ENCODE measurements around the gene CCDC154. TPM values are rescaled to one million over a fixed set of nuclear protein-coding genes. Genes with fewer than 3 reads are reported as not detected.

The CCDC154 gene
- total and polyA plus RNA-seq, 2 donors (not counting 1 experiment from before 2014, with no cell fraction given) = 12.4 to 22.9 TPM

GRCh38 chr16:1459967-1460366 lies 15.6 kb upstream of the CCDC154 start:
- ChIA-PET POLR2A (interaction anchor here (1.9 to 2.6 kb wide), 4 partner anchors 14 to 39 kb away, joined by 9 to 16 read pairs (median 12); partner anchors contain the start of genes CLCN7, TELO2 and UQCC4), CTCF (interaction anchor here (1.2 kb wide), 1 partner anchor 38 kb away, joined by 3 read pairs; no protein-coding TSS in a partner anchor)
- Mint-ChIP-seq H3K27me3 (no peaks in the 10 kb centered on the region), H3K4me1 (peaks cover 28% of the 10 kb centered on the region), H3K27ac (peak overlapping the region; percentile 88), H3K4me3 (no peak overlapping the region), H3K9me3 (ENCODE audit: insufficient read depth) (no peaks in the 10 kb centered on the region)
- Histone ChIP-seq H3K36me3 (replicated peaks in 1 of 2; ENCODE audit: control extremely low read depth in 1 of 2, control insufficient read depth in 1 of 2, extremely low read depth in 1 of 2, insufficient read depth in 2 of 2, low read length in 1 of 2) (peaks cover 6 to 67% of the 10 kb centered on the region in 2 experiments), H3K9me3 (ENCODE audit: control extremely low read depth in 1 of 3, control insufficient read depth in 2 of 3, insufficient read depth in 1 of 3, low read length in 2 of 3) (peaks cover 0 to 3% (median 0%) of the 10 kb centered on the region in 3 donors), H4K20me1 (ENCODE audit: control insufficient read depth, insufficient read depth, low read length, poor library complexity, severe bottlenecking) (no peaks in the 10 kb centered on the region), H3K4me3 (ENCODE audit: control extremely low read depth in 1 of 5, extremely low read depth in 1 of 5, insufficient read depth in 1 of 5, low read depth in 2 of 5, low read length in 4 of 5) (no peak overlapping the region), H2AFZ (ENCODE audit: insufficient read depth, low read depth, low read length, poor library complexity, severe bottlenecking) (no peak overlapping the region), H3K4me2 (replicated peaks; ENCODE audit: low read depth, low read length, poor library complexity, severe bottlenecking) (peak overlapping the region; percentile 51), H3K79me2 (ENCODE audit: control insufficient read depth, insufficient read depth, low read length) (peaks cover 87% of the 10 kb centered on the region), H3K27me3 (replicated peaks in 1 of 4; ENCODE audit: control extremely low read depth in 1 of 4, control insufficient read depth in 3 of 4, insufficient read depth in 4 of 4, low read length in 3 of 4) (no peaks in the 10 kb centered on the region), H3K27ac (ENCODE audit: low read length in 2 of 2) (peak overlapping the region; percentile 98), H3K9ac (ENCODE audit: low read length) (peak overlapping the region; percentile 10), H3K4me1 (ENCODE audit: control insufficient read depth in 2 of 2, insufficient read depth in 2 of 2, low read length in 2 of 2) (peaks cover 31 to 34% of the 10 kb centered on the region in 2 donors)
- TF ChIP-seq EZH2 (IDR thresholded peaks at IDR 0.05; ENCODE audit: borderline replicate concordance, insufficient read depth, low read depth, low read length, poor library complexity, severe bottlenecking) (no peak), CTCF (IDR thresholded peaks at IDR 0.05) (no peak)
- 83% methylated on average over 5 of the region's 10 CpGs for WGBS (ENCODE audit: insufficient coverage)
- intact Hi-C loops (cut with micrococcal nuclease) = loop anchor here (1.0 to 2.0 kb wide), 3 partner anchors 9 to 33 kb away; partner anchors contain the start of gene TELO2
- ATAC-seq (ENCODE audit: low read depth) (no peak), DNase-seq (no peak)

GRCh38 chr16:1458977-1459341 lies 14.6 kb upstream of the CCDC154 start:
- Mint-ChIP-seq H3K4me3 (peak overlapping the region; percentile 81), H3K27ac (peak overlapping the region; percentile 97), H3K27me3 (no peaks in the 10 kb centered on the region), H3K9me3 (ENCODE audit: insufficient read depth) (no peaks in the 10 kb centered on the region), H3K4me1 (peaks cover 28% of the 10 kb centered on the region)
- peak; percentile 95 for ATAC-seq (ENCODE audit: low read depth)
- 7% methylated on average over 14 of the region's 14 CpGs for WGBS (ENCODE audit: insufficient coverage)
- ChIA-PET POLR2A (interaction anchor here (0.6 to 2.6 kb wide), 7 partner anchors 15 to 242 kb away, joined by 3 to 16 read pairs (median 9); partner anchors contain the start of genes CLCN7, TELO2 and UQCC4), CTCF (interaction anchor here (0.8 to 1.2 kb wide), 5 partner anchors 17 to 39 kb away, joined by 3 to 4 read pairs (median 3); no protein-coding TSS in a partner anchor)
- no peak for TF ChIP-seq EZH2 (IDR thresholded peaks at IDR 0.05; ENCODE audit: borderline replicate concordance, insufficient read depth, low read depth, low read length, poor library complexity, severe bottlenecking)
- TF ChIP-seq CTCF (IDR thresholded peaks at IDR 0.05) = no peak
- peak overlapping the region; percentile 23 for H2AFZ ChIP-seq (ENCODE audit: insufficient read depth, low read depth, low read length, poor library complexity, severe bottlenecking)
- H4K20me1 ChIP-seq (ENCODE audit: control insufficient read depth, insufficient read depth, low read length, poor library complexity, severe bottlenecking) = no peaks in the 10 kb centered on the region
- peak overlapping the region; percentile 70 for H3K4me2 ChIP-seq (replicated peaks; ENCODE audit: low read depth, low read length, poor library complexity, severe bottlenecking)
- peak; percentile 95 for DNase-seq
- H3K9ac ChIP-seq (ENCODE audit: low read length) = peak overlapping the region; percentile 65
- H3K4me3 ChIP-seq (ENCODE audit: control extremely low read depth in 1 of 5, extremely low read depth in 1 of 5, insufficient read depth in 1 of 5, low read depth in 2 of 5, low read length in 4 of 5) = peak overlapping the region in 3 of 5 experiments; percentile 38 to 51 (median 50)
- no peaks in the 10 kb centered on the region for H3K27me3 ChIP-seq (replicated peaks in 1 of 4; ENCODE audit: control extremely low read depth in 1 of 4, control insufficient read depth in 3 of 4, insufficient read depth in 4 of 4, low read length in 3 of 4)
- intact Hi-C loops (cut with micrococcal nuclease) = loop anchor here (1.0 to 2.0 kb wide), 4 partner anchors 10 to 34 kb away; partner anchors contain the start of genes CLCN7 and TELO2
- H3K27ac ChIP-seq (ENCODE audit: low read length in 2 of 2) = peak overlapping the region; percentile 98
- H3K79me2 ChIP-seq (ENCODE audit: control insufficient read depth, insufficient read depth, low read length) = peaks cover 87% of the 10 kb centered on the region
- peaks cover 5 to 69% of the 10 kb centered on the region in 2 experiments for H3K36me3 ChIP-seq (replicated peaks in 1 of 2; ENCODE audit: control extremely low read depth in 1 of 2, control insufficient read depth in 1 of 2, extremely low read depth in 1 of 2, insufficient read depth in 2 of 2, low read length in 1 of 2)
- H3K4me1 ChIP-seq (ENCODE audit: control insufficient read depth in 2 of 2, insufficient read depth in 2 of 2, low read length in 2 of 2) = peaks cover 31 to 34% of the 10 kb centered on the region in 2 donors
- peaks cover 0 to 3% (median 0%) of the 10 kb centered on the region in 3 donors for H3K9me3 ChIP-seq (ENCODE audit: control extremely low read depth in 1 of 3, control insufficient read depth in 2 of 3, insufficient read depth in 1 of 3, low read length in 2 of 3)
